Fibroblast of lung (primary cell): ENCODE measurements around the gene CRCP.

Source experiments
- EZH2 ChIP-seq: IDR thresholded peaks from 2 replicates; pipeline ENCODE4 v1.5.1; 2012; ENCODE audit warnings: low read length, control low read depth, mild to moderate bottlenecking; ENCODE audit errors: missing control alignments
- TF ChIP-seq, protein P1 (sequence below), 2 donors: IDR thresholded peaks in 1 of 2; conservative IDR thresholded peaks in 1 of 2; 1 replicate in 1 of 2; 2 replicates in 1 of 2; pipeline ENCODE4 v1.5.1; 2011 to 2012; ENCODE audit warnings: low read length in 2 of 2, control low read depth in 1 of 2, inconsistent platforms in 1 of 2, low read depth in 1 of 2, mild to moderate bottlenecking in 1 of 2

DNA sequence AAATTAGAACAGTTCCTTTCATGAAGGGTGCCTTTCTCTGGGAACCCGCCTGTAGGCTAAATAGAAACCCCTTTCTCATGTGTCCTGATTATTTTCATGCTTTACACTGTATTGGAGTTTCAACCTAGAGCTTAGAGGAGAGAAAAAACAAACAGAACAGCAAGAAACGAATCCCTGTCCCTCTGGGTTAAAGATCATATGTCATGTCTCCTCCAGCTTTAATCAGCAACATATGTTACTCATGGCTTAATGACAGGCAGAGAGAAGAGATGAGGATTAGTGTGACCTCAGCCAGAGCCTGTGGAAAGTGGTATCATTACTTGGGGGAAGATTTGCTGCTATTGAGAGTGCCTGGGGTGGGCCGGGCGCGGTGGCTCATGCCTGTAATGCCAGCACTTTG is 32.1 kb downstream of the CRCP start:
- TF ChIP-seq, protein P1, sequence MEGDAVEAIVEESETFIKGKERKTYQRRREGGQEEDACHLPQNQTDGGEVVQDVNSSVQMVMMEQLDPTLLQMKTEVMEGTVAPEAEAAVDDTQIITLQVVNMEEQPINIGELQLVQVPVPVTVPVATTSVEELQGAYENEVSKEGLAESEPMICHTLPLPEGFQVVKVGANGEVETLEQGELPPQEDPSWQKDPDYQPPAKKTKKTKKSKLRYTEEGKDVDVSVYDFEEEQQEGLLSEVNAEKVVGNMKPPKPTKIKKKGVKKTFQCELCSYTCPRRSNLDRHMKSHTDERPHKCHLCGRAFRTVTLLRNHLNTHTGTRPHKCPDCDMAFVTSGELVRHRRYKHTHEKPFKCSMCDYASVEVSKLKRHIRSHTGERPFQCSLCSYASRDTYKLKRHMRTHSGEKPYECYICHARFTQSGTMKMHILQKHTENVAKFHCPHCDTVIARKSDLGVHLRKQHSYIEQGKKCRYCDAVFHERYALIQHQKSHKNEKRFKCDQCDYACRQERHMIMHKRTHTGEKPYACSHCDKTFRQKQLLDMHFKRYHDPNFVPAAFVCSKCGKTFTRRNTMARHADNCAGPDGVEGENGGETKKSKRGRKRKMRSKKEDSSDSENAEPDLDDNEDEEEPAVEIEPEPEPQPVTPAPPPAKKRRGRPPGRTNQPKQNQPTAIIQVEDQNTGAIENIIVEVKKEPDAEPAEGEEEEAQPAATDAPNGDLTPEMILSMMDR (conservative IDR thresholded peaks at IDR 0.05 in 1 of 2, IDR thresholded peaks at IDR 0.05 in 1 of 2; ENCODE audit: low read depth in 1 of 2, low read length in 2 of 2): no peak
- TF ChIP-seq EZH2: no peak
